ENCODE data around the gene RBM20. TPM values are rescaled to one million over a fixed set of nuclear protein-coding genes. Genes with fewer than 3 reads are reported as not detected.

The RBM20 gene
- total RNA-seq, 4 donors from 2014 or later = 0.24 to 3.5 (median 1.8) TPM

DNA sequence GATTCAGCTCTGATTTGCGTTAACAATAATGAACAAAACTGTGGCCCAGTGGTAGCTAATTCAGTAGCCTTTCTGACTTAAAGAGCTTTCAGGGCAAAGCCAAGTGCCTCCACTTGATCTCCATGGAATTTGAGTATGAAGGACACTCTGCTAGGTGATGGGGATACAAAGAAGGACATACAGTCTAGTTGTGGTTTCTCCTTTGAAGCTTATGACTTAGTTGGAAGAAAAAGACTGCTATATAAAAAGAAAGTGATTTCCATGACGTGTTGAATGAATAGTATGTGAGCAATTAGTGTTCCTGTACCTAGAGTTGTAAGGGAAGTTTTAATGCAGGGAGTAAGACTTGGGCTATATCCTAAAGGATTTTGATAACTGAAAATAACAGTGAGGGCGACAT is 235.9 kb downstream of the RBM20 start:
- DNase-seq (ENCODE audit: low spot score) (no peak), ATAC-seq (ENCODE audit: low FRiP score) (no peak)
- TF ChIP-seq, protein P1, sequence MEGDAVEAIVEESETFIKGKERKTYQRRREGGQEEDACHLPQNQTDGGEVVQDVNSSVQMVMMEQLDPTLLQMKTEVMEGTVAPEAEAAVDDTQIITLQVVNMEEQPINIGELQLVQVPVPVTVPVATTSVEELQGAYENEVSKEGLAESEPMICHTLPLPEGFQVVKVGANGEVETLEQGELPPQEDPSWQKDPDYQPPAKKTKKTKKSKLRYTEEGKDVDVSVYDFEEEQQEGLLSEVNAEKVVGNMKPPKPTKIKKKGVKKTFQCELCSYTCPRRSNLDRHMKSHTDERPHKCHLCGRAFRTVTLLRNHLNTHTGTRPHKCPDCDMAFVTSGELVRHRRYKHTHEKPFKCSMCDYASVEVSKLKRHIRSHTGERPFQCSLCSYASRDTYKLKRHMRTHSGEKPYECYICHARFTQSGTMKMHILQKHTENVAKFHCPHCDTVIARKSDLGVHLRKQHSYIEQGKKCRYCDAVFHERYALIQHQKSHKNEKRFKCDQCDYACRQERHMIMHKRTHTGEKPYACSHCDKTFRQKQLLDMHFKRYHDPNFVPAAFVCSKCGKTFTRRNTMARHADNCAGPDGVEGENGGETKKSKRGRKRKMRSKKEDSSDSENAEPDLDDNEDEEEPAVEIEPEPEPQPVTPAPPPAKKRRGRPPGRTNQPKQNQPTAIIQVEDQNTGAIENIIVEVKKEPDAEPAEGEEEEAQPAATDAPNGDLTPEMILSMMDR (IDR thresholded peaks at IDR 0.05) = no peak

DNA sequence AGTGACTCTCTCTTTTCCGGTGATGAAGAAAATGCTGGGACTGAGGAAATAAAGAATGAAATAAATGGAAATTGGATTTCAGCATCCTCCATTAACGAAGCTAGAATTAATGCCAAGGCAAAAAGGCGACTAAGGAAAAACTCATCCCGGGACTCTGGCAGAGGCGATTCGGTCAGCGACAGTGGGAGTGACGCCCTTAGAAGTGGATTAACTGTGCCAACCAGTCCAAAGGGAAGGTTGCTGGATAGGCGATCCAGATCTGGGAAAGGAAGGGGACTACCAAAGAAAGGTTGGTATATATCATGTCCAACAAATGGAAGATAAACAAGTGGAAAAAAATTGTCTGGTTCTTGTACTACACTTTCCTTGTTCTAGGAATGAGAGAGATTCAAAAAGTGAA is 237.1 kb downstream of the RBM20 start:
- no peak for ATAC-seq (ENCODE audit: low FRiP score)
- no peak for DNase-seq (ENCODE audit: low spot score)
- TF ChIP-seq, protein P1 (IDR thresholded peaks at IDR 0.05) = no peak

DNA sequence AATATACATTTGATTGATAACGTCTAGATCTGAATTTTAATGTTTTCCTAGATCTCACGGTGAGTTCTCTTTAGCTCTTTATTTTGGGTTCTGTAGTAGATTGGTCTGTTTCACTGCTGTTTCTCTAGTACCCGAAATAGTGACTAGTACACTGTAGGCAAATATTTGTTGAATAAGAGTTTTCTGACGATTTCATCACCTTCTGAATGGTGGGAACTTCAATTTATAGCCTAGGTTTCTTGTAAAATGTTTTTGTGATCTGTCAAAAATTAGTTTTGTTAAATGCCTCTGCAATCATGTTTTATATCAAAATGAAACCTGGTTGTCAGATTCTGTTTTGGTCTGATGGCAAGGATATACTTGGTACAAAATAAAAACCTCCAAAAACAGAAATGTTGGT is 237.8 kb downstream of the RBM20 start:
- DNase-seq (ENCODE audit: low spot score) (no peak), ATAC-seq (ENCODE audit: low FRiP score) (no peak)
- TF ChIP-seq, protein P1 (IDR thresholded peaks at IDR 0.05) = no peak

DNA sequence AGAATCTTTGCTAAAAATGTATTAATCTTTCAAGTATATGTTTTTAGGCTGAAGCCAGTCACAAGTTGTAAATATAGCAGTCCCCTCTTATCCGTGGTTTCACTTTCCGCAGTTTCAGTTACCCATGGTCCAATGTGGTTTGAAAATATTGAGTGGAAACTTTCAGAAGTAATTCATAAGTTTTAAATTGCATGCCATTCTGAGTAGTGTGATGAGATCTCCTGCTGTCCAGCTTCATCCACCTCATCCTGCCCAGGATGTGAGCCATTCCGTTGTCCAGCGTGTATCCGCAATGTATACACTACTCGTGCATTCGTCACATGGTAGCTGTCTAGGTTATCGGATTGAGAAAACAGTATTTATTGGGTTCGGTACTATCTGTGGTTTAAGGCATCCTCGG is 239.8 kb downstream of the RBM20 start:
- no peak for DNase-seq (ENCODE audit: low spot score)
- ATAC-seq (ENCODE audit: low FRiP score) = no peak
- TF ChIP-seq, protein P1 (IDR thresholded peaks at IDR 0.05) = no peak

DNA sequence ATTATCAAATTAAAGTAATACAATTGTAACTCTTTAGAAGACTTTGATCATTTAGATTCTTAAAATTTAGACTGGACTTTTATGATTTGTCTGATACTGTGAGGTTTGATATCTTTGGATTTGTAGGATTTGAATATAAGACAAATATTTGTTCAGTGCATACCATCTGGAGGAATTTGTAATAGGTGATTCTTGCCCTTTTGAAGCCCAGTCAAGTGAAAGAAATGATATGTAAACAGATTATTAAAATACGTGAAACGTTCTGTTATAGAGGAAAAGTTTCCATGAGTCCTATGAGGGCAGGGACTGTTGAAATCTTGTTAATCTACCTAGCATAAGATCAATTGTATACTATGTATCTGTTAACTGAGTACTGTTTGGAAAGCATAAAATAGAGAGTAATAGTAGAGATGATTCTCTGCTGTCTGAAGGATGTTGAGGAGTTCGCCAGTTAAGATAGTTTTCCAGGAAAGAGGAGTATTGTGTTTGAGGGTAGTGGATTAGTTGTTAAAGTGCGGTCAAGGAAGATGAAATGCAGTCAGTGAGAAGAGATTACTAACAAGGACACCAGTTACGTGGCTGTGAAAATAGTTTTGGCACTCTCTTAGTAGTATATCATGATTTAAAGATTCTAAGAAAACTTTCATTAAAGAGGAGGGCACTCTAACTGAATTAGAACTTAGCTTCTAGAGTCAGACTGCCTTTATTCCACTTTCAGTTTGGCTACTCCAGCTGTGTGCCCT is 242.0 kb downstream of the RBM20 start:
- TF ChIP-seq, protein P1 (IDR thresholded peaks at IDR 0.05) = no peak
- ATAC-seq (ENCODE audit: low FRiP score) (no peak), DNase-seq (ENCODE audit: low spot score) (no peak)

DNA sequence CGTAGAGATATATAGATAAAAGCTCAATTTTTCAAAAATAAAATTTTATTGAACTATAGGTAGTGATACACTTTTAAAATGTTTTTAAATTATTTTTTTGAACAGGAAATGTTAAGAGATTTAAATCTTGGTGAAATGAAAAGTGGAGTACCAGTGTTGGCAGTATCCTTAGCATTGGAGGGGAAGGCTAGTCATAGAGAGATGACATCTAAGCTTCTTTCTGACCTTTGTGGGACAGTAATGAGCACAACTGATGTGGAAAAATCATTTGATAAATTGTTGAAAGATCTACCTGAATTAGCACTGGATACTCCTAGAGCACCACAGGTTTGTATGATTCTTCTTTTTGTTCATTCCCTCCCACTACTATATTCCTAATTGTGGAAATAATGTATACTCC is 243.4 kb downstream of the RBM20 start:
- DNase-seq (ENCODE audit: low spot score) = no peak
- TF ChIP-seq, protein P1 (IDR thresholded peaks at IDR 0.05) = no peak
- ATAC-seq (ENCODE audit: low FRiP score) = no peak

Small RNA genes within 50 kb of the gene (small RNA-seq; reads per million reads assigned to genes)
- not detected for gene RF00019
- gene RN7SKP288 = not detected
- gene RNA5SP327 = not detected

Other genes starting within 250 kb of the RBM20 start
- 10 to 100 TPM in 3 of 4 donors, 1 to 10 TPM in 1; 9.2 to 71.4 (median 41.4) TPM for gene DUSP5, start 146.4 kb upstream of the RBM20 start, total RNA-seq
- gene SMC3, start 76.6 kb upstream of the RBM20 start, total RNA-seq = 10 to 100 TPM; 19.6 to 32.0 (median 25.2) TPM
- 100 to 1,000 TPM in 2 of 4 donors, 10 to 100 TPM in 2; 69.7 to 127 (median 102) TPM for gene PDCD4, start 227.6 kb downstream of the RBM20 start, total RNA-seq